K562 (cell line): Measurements from ENCODE around the gene BMF. TPM values are rescaled to one million over a fixed set of nuclear protein-coding genes. Genes with fewer than 3 reads are reported as not detected.

Source experiments
- BRD4 ChIP-seq: fragments of 200-600 bp; sonication (generic); IDR thresholded peaks from 2 replicates; pipeline ENCODE4 v1.6.1; 2017; ENCODE audit warnings: inconsistent platforms
- CHD2 ChIP-seq: IDR thresholded peaks from 2 replicates; pipeline ENCODE4 v1.6.1; 2011; ENCODE audit warnings: low read depth, low read length
- CTCF ChIP-seq, 3 experiments: IDR thresholded peaks in 2 of 3; conservative IDR thresholded peaks in 1 of 3; 2 replicates each; pipeline ENCODE4 v1.5.1; 2011 to 2012; ENCODE audit warnings: low read length in 3 of 3, mild to moderate bottlenecking in 3 of 3, control low read depth in 2 of 3, improper control_type of control experiment in 1 of 3, inconsistent platforms in 1 of 3, low read depth in 1 of 3, mixed read lengths in 1 of 3, moderate library complexity in 1 of 3; ENCODE audit not compliant: insufficient read depth in 2 of 3
- EGR1 ChIP-seq: fragments of 450-650 bp; conservative IDR thresholded peaks from 2 replicates; pipeline ENCODE4 v1.6.1; 2017; ENCODE audit warnings: mild to moderate bottlenecking
- HNRNPLL ChIP-seq: fragments of 200-400 bp; formaldehyde crosslinking; IDR thresholded peaks from 2 replicates; pipeline ENCODE4 v1.6.1; 2017; ENCODE audit warnings: low read length, low read depth, mild to moderate bottlenecking; ENCODE audit not compliant: poor library complexity, severe bottlenecking
- LARP7 ChIP-seq: fragments of 450-650 bp; IDR thresholded peaks from 2 replicates; pipeline ENCODE4 v1.6.1; 2016
- MLLT1 ChIP-seq, 2 experiments: fragments of 450-650 bp; IDR thresholded peaks; 2 replicates each; pipeline ENCODE4 v1.6.1; 2016
- NFYB ChIP-seq: IDR thresholded peaks from 2 replicates; pipeline ENCODE4 v1.6.1; 2011; ENCODE audit warnings: mild to moderate bottlenecking, moderate library complexity; ENCODE audit not compliant: insufficient read length; ENCODE audit errors: extremely low read depth
- NR2F6 ChIP-seq: fragments of 450-650 bp; formaldehyde crosslinking; IDR thresholded peaks from 2 replicates; pipeline ENCODE4 v1.4.0; 2020; ENCODE audit warnings: mild to moderate bottlenecking
- PTBP1 ChIP-seq: fragments of 200-400 bp; formaldehyde crosslinking; IDR thresholded peaks from 2 replicates; pipeline ENCODE4 v1.6.1; 2017; ENCODE audit warnings: low read depth, low read length
- RCOR1 ChIP-seq, 2 experiments: IDR thresholded peaks; 2 replicates each; pipeline ENCODE4 v1.6.1; 2012; ENCODE audit warnings: low read depth in 2 of 2, low read length in 2 of 2, borderline replicate concordance in 1 of 2, improper control_type of control experiment in 1 of 2
- RNF219 ChIP-seq: fragments of 250-450 bp; sonication (Bioruptor Pico); IDR thresholded peaks from 2 replicates; pipeline ENCODE4 v1.5.0; 2022; ENCODE audit warnings: mild to moderate bottlenecking
- TFAM ChIP-seq: fragments of 250-450 bp; sonication (Bioruptor Pico); conservative IDR thresholded peaks from 2 replicates; pipeline ENCODE4 v1.5.0; 2021; ENCODE audit warnings: mild to moderate bottlenecking, moderate library complexity
- ZNF3 ChIP-seq: fragments of 250-450 bp; sonication (Bioruptor Pico); IDR thresholded peaks from 2 replicates; pipeline ENCODE4 v1.5.0; 2021; ENCODE audit warnings: mild to moderate bottlenecking, moderate library complexity
- ZNF75A ChIP-seq: fragments of 450-650 bp; formaldehyde crosslinking; IDR thresholded peaks from 2 replicates; pipeline ENCODE4 v1.4.0; 2020; ENCODE audit warnings: mild to moderate bottlenecking
- polyA plus RNA-seq, 8 experiments: library from polyadenylated mRNA; depleted of rRNA in 4 of 8; stranded (reverse) in 5 of 8; unstranded in 3 of 8; fragments of >200 nt; fragmentation: Nextera tagmentation in 2 of 8; fragmentation: Illumina TruSeq in 1 of 8; extraction: Ambion mirVana in 2 of 8; extraction: Trizol in 1 of 8; gene quantifications; 2 replicates each; pipeline versions ENCODE4 v1.2.1 to v1.2.3, GENCODE V29; 2011 to 2014; ENCODE audit warnings: inconsistent platforms in 1 of 8, missing spikeins in 1 of 8
- total RNA-seq, 7 experiments: library from RNA; depleted of rRNA in 6 of 7; stranded (reverse); fragments of >200 nt in 6 of 7; fragmentation: Illumina TruSeq in 2 of 7; extraction: Trizol in 2 of 7; gene quantifications; 2 replicates each; pipeline versions ENCODE4 v1.2.1 to v1.2.3, GENCODE V29; 2011 to 2021; ENCODE audit warnings: low replicate concordance in 1 of 7
- TF ChIP-seq, protein P1 (sequence below): fragments of 450-650 bp; conservative IDR thresholded peaks from 2 replicates; pipeline ENCODE4 v1.6.1; 2016; ENCODE audit warnings: missing genetic modification characterization, low read depth, mild to moderate bottlenecking, control low read depth, missing compliant biosample characterization
- TF ChIP-seq, protein P2 (sequence below): sonication (generic); formaldehyde crosslinking; IDR thresholded peaks from 2 replicates; pipeline ENCODE4 v1.8.0; 2022; ENCODE audit warnings: mild to moderate bottlenecking, missing genetic modification reagents, borderline replicate concordance

Gene BMF
- total and polyA plus RNA-seq, 9 of the 15 experiments (the other 6 are each of a cell fraction or from before 2014, with no cell fraction given), result 0.25 to 0.91 (median 0.59) TPM; not detected in 2

DNA sequence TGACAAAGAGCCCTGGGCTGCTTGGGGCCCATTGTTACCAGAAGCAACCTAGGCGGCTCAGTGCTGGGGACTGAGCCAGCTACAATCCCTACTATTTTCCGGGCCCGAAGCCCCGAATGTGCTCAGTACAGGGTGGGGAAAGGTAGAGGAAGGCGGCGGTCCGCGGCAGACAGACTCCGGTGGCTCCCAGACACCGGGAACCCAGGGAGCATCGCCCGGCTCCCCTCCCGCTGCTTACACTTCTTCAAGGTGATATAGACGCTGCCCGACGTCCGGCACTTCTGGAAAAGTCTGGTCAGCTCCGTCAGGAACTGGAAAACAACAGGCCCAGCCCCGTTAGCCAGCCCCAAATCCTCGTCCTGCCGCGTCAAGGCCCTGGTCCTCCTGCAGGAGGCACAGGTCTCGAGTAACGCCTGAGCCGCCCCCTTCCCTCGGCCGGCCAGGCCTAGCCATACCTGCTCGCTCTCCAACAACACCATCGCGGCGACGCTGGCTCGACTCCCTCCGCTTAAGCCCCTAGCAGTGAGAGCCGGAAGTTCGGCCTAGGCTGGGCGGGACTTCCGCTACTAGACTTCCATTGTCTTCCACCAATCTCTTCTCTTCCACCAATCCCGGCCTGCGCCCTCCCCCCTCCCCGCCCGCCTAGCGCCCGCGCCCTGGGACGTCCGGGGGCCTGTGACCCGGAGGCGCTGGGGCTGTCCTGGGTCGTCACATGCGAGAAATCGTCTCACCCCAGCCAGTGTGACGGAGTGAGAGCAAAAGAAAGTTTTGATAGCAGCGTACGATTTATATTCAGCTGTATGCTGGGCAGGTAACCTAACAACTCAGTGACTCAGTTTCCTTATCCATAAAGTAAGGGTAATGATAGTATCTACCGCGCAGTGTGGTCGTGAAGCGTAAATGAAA, 69.8 kb downstream of the BMF start, which contains the start of gene SRP14 (continued):
- TF ChIP-seq EGR1 (peak; percentile 28; the same call in 1 of the 2 replicates), NR2F6 (0 out of 2 replicates have a peak, but pooled peaks have one; percentile 13), RCOR1 (IDR thresholded peaks at IDR 0.05; ENCODE audit: borderline replicate concordance in 1 of 2, low read depth in 2 of 2, low read length in 2 of 2) (no peak; a peak in 1 of 4 replicates), TFAM (CRISPR knock-in tag) (no peak), BRD4 (peak; percentile 56; the same call in 1 of the 2 replicates), HNRNPLL (peak; percentile 10), RNF219 (CRISPR knock-in tag) (no peak), LARP7 (0 out of 2 replicates have a peak, but pooled peaks have one; percentile 2), CTCF (IDR thresholded peaks at IDR 0.05 in 2 of 3, conservative IDR thresholded peaks at IDR 0.05 in 1 of 3; ENCODE audit: insufficient read depth in 2 of 3, low read depth in 1 of 3, low read length in 3 of 3) (0 out of 6 replicates have a peak, but pooled peaks of 2 of the 3 experiments have one; percentile 5 to 11), CHD2 (peak; percentile 39; the same call in 1 of the 2 replicates), ZNF75A (no peak), MLLT1 (IDR thresholded peaks at IDR 0.05) (peak in 1 of 2 experiments; percentile 52; a peak in 2 of 4 replicates), NFYB (no peak), PTBP1 (no peak), ZNF3 (CRISPR knock-in tag) (no peak)
- TF ChIP-seq, protein P1, sequence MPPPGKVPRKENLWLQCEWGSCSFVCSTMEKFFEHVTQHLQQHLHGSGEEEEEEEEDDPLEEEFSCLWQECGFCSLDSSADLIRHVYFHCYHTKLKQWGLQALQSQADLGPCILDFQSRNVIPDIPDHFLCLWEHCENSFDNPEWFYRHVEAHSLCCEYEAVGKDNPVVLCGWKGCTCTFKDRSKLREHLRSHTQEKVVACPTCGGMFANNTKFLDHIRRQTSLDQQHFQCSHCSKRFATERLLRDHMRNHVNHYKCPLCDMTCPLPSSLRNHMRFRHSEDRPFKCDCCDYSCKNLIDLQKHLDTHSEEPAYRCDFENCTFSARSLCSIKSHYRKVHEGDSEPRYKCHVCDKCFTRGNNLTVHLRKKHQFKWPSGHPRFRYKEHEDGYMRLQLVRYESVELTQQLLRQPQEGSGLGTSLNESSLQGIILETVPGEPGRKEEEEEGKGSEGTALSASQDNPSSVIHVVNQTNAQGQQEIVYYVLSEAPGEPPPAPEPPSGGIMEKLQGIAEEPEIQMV (tag), result peak; percentile 37; the same call in 1 of the 2 replicates
- TF ChIP-seq, protein P2, sequence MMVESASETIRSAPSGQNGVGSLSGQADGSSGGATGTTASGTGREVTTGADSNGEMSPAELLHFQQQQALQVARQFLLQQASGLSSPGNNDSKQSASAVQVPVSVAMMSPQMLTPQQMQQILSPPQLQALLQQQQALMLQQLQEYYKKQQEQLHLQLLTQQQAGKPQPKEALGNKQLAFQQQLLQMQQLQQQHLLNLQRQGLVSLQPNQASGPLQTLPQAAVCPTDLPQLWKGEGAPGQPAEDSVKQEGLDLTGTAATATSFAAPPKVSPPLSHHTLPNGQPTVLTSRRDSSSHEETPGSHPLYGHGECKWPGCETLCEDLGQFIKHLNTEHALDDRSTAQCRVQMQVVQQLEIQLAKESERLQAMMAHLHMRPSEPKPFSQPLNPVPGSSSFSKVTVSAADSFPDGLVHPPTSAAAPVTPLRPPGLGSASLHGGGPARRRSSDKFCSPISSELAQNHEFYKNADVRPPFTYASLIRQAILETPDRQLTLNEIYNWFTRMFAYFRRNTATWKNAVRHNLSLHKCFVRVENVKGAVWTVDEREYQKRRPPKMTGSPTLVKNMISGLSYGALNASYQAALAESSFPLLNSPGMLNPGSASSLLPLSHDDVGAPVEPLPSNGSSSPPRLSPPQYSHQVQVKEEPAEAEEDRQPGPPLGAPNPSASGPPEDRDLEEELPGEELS (CRISPR knock-in tag), result 0 out of 2 replicates have a peak, but pooled peaks have one; percentile 47
